Articular chondrocyte of knee joint (primary cell): ENCODE results near the gene CMAS. TPM values are rescaled to one million over a fixed set of nuclear protein-coding genes. Genes with fewer than 3 reads are reported as not detected.

Source experiments
- total RNA-seq: library from RNA; depleted of rRNA; stranded (reverse); fragments of >200 nt; gene quantifications from 2 replicates; pipeline ENCODE4 v1.2.3, GENCODE V29; 2012

CMAS gene
- total RNA-seq, result 20.1 and 30.9 TPM in 2 replicates

GRCh38 chr12:22046090-22046967 lies at the start of gene CMAS:
Gene CMAS, plus strand, starts transcription at chr12:22046218. Its CDS starts 86 bp downstream, at chr12:22046304.

Other genes with a start within 250 kb of the CMAS start
- gene ABCC9, start 104.8 kb upstream of the CMAS start, total RNA-seq, result 0.32 and 1.3 TPM in 2 replicates